Limb (tissue), 2 donors: ENCODE results near the gene SHMT1.
"Not testable (repeated sequence)": the region's sequence is repeated elsewhere in the genome, so short reads cannot be mapped to it uniquely, and the experiment has no call there.

Experiments
- DNase-seq, 2 donors: peaks; one replicate each; pipeline ENCODE4 v3.0.0-alpha.2; 2016; ENCODE audit errors: extremely low spot score in 2 of 2

Gene SHMT1

DNA sequence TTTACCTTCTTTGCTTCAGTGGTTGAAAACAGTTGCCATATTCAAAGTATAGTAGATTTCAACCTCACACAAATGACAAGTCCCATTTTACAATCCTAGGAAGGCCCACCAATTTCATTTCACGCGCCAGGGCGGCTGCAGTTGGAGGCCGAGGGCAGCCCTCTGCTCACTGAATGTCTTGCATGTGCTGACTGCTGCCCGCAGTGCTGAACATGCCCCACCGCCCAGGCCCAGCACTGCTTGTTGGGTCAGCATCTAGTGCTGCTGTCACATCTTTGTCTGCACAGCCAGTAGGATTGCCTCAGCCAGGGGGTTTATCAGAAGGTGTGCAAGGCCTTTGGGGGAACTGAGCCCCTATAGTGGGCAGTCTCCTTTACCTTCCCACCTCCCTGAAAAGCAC is 36.8 kb downstream of the SHMT1 start:
- no peak for DNase-seq

DNA sequence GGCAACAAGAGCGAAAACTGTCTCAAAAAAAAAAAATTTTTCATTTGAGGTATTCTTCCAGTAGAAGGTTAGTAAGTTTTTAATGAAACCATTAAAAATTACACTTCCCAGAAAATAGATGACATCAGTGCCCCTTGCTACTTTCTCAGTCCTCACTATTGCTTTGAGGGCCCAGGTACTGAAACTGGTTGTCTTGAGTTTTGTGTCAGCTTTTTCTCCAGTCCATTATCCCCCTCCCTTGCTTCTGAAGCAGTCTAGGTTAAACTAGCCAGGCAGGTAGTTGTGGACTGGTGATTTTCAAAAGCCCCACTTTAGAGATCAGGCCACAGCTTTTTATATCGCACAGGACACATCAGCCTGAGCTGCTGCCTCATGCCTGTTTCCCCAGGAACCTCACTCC is 37.3 kb downstream of the SHMT1 start:
- no peak for DNase-seq

DNA sequence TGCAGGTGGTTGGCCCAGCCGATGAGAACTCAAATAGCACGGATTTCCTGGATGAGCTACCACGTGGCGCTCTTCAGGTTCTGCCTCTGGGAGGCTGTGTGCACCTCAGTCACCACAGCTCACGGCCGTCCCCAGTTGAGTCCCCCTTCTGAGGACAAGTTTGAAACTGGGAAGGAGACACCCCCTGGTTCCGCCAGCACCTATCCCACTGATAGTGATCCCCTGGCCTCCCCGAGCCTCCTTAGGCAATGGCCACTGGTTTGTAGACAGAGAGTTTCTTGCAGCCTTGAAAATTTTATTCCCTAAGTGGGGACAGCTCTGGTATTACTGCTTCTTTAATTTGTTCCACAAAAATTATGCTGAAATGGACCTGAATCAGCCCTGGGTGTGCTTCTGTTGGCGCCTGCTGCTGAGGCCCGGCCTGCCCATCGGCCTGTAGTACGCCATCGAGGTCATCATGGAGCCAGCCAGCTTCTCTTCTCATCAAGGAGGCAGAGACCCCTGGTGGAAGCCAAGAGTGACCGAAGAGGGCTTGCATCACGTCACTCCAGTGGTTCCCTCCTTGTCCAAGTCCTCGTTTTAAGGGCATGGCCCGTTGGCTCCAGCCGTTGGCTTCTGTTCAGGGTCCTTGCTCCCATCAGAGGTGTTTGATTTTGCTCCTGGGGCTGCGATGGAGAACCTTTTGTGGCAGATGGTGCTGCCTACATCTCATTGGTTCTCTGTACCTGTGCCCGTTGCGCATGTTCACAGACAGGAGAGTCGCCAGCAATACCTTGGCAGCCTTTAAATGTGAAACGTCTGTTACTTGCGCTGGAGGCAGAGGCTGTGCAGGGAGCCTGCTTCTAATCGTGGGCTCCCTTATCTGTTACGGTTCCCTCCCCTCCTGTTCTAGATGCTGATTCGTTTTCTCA is 39.0 kb downstream of the SHMT1 start:
- no peak for DNase-seq

DNA sequence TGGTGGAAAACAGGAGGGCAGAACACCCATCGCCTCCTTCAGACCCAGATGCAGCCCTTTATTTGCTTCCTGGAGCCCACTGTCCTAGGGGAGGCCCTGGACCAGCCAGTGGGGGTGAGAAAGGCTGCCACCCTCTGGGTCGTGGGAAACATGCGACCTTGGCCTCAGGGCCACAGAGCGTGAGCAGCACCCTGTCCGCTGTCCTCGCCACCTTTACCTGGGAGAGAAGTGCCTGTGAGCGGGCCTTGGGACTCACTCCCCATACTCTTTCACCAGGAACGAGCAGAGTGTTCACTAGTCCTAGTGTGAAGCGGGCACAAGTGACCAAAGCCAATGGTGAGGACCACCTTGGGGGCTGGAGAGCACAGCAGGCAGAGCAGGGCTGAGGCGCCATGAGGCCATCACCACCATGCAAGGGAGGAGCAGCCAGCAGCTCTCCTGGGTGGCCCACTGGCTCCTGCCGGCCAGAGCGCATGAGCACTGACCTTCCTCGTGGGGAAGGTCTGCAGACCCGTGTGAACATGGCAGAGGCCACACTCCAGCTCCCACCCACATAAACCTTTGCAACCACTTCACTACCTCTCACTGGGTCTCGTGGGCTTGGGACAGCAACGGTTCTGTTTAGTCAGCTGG is 39.7 kb downstream of the SHMT1 start:
- no peak for DNase-seq

DNA sequence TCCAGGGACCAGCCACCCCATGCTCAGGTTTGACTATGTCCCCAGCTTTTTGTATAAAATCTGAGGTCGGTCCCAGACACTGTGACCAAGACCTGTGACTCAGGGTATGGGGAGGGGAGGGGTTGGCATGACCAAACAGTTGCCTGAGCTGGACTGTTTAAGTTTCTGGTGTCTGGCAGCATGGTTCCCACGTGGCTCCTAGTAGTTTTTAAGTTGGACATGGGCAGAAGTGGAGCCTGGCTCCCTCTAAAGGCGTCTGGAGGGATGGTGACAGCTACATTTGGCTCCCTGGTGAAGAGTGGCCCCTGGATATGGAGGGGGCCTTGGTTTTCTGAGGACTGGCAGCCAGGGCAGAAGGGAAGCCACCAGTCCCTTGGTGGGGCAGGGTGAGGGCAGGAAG is 40.3 kb downstream of the SHMT1 start:
- DNase-seq: no peak

DNA sequence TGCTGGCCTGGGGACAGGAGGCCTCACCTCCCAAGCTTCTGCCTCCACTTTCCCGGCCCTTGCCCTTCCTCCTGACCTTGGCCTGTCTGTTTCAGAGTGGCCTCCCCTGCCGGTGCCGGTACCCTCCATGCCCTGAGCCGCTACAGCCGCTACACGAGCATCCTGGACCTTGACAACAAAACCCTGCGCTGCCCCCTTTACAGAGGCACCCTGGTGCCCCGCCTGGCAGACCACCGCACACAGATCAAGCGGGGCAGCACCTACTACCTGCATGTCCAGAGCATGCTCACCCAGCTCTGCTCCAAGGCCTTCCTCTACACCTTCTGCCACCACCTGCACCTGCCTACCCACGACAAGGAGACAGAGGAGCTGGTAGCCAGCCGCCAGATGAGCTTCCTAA is 40.8 kb downstream of the SHMT1 start:
- no peak for DNase-seq

DNA sequence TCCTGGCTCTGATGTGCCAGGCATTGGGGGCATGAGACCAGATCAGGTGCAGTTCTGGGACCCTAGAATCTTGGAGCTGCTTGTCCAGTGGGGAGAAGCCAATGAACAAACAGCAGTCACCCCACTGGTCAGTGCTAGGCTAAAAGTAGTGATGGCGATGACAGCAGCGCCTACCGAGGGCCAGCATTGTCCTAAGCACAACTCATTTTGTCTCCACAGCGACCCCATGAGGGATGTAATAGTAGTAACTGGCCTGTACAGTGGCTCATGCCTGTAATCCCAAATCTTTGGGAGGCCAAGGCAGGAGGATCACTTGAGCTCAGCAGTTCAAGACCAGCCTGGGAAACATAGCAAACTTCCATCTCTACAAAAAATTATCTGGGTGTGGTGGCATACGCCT is 42.0 kb downstream of the SHMT1 start:
- no peak for DNase-seq

DNA sequence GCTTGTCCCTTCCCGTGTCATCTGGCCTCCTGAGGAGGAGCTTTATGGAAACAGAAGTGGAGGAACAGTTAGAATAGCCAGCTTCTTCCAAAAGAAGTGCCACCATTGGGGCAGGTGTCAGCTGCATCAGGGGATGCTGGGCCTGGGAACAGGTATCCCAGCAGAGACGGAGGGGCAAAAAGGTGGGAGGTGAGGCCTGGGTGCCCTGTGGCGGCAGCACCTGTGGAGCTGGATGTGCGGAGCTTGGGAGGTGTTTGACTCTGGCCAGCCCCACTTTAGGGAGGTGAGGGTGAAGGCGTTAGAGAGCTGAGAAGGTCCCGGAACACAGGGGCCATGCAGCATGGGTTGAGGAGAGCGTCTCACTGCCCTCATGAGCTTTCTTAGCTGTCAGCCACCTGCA is 43.0 kb downstream of the SHMT1 start:
- no peak for DNase-seq

DNA sequence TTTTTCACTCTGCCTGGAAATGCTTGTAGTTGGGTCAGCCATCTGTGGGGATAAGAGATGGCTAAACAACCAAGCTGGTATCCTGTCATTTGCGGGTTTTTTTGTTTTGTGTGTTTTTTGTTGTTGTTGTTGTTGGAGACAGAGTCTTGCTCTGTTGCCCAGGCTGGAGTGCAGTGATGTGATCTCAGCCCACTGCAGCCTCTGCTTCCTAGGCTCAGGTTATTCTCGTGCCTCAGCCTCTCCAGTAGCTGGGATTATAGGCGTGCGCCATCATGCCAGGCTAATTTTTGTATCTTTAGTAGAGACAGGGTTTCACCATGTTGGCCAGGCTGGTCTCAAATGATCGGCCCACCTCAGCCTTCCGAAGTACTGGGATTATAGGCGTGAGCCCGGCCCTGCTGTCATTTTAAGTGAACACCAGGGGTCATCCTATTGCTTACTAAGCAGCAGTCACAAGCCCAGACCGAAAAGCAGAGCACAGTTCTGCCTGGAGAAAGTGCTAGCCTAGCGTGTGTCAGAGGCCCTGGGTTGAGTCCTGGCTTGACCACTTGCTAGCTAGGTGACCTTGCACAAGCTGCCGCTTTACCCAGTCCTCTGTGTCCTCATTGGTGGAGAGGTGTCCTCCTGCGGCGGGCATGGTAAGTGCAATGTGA is 43.6 kb downstream of the SHMT1 start:
- peak; percentile 45 to 48 for DNase-seq

DNA sequence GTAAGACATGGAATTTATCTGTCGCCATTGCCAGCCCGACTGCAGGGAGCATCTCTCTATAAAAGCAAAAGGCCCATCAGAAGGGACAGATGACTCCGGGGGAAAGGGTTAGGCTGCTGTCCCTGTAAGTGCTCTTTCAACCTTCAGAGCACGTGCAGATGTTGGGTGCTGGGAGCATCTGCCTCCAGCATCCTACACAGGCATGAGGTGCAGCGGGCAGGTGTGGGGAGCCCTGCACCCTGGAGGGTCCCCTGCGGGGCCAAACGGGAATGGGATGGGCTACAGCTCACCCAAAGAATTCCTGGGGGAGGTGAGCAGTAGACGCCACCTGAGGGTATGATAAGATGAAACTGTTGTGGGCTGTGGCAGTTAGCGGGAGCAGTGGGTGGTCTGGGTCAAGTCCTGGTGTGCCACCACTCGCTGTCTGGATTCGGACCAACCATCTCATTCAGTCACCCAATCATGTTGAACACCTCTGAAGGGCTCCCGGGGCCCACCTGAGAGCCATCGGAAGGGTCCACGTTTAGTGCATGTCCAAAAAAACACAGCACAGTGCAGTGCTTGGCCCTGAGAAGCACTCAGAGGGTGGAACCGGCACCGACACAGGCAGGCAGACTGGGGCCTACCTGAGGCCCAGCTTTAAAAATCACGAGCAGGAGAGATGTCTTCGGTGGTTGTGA is 44.4 kb downstream of the SHMT1 start:
- DNase-seq: no peak

DNA sequence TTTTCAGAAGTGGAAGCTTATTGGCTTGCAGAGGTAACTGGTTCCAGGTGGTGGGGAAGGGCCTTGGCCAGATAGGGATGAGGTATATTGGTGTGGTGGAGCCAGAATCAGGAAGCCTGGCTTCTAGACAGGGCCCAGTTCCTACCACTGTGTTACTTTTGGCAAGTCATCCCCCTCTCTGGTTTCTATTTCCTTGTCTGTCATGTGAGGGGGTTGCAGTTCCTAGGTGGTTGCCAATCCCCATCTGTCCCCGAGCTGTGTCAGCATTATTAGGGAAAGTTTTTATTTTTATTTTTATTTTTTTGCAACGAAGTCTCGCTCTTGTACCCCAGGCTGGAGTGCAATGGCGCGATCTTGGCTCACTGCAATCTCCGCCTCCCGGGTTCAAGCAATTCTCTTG is 45.2 kb downstream of the SHMT1 start:
- DNase-seq: no peak

DNA sequence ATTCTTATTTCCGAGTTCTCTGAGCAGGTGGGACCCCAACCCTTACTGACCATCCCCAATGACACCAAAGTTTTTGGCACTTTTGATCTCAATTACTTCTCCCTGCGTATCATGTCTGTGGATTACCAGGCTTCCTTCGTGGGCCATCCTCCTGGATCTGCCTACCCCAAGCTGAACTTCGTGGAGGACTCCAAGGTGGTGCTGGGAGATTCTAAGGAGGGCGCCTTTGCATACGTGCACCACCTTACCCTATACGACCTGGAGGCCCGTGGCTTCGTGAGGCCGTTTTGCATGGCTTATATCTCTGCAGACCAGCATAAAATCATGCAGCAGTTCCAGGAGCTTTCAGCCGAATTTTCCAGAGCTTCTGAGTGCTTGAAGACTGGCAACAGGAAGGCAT is 47.4 kb downstream of the SHMT1 start:
- DNase-seq: no peak

DNA sequence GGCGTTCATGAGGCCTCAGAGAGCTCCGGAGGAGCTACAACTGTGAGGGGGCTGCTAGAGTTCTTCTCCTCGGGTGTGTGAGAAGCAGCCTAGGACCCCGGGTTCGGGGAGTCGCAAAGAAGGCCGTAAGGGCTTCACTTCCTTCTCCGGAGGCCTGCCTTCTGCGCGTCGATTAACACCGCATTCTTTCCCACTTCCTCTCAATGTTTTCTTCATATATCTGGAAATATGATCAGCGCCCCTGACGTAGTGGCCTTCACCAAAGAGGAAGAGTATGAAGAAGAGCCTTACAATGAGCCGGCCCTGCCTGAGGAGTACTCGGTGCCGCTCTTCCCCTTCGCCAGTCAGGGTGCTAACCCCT is 47.8 kb downstream of the SHMT1 start:
- no peak for DNase-seq

DNA sequence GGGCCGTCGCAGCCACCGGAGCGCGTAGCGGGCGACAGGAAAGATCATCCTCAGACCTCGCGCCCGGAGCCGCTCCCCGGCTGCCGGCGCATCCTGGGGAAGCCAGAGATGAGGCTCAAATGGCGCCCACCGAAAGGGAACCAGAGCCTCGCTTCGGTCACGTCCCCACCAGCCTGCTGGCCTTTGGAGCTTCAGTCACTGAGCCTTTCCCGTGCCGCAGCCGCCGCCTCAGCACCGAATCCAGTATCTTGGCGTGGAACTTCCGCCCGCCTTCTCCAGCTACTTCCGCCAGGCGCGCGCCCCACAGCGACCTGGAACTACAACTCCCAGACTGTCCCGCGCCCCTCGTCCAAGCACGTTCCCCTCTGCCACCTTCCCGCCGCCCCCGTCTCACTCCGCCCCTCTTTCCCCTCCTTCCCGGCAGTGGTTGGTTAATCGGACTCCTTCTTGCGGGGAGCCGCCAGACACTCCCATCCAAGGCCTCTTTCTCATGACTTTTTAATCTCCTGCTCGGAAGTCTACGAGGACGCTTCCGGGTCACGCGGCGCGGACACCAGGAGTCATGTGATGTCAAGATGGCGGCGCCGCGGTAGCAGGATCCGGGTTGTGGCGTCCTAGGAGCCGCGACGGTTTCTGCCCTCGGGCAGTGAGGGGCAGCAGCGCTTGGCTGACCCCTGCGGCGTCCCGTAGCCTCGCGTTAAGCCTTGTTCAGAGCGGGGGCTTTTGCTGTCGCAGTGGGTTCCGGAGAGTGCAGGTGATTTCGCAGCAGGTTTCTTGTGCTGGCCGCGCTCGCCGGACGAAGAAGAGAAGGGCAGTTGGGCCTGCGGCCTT is 48.4 kb downstream of the SHMT1 start, which contains the start of the genes SMCR8 and TOP3A:
SMCR8 (plus strand) TSS at position 563 of the 831 bp plus-strand sequence. CDS start 497 bp downstream, outside the sequence.
TOP3A (minus strand) TSS at position 264 of the 831 bp plus-strand sequence; CDS start at position 48, 216 bp downstream.
- peak; percentile 98 for DNase-seq

DNA sequence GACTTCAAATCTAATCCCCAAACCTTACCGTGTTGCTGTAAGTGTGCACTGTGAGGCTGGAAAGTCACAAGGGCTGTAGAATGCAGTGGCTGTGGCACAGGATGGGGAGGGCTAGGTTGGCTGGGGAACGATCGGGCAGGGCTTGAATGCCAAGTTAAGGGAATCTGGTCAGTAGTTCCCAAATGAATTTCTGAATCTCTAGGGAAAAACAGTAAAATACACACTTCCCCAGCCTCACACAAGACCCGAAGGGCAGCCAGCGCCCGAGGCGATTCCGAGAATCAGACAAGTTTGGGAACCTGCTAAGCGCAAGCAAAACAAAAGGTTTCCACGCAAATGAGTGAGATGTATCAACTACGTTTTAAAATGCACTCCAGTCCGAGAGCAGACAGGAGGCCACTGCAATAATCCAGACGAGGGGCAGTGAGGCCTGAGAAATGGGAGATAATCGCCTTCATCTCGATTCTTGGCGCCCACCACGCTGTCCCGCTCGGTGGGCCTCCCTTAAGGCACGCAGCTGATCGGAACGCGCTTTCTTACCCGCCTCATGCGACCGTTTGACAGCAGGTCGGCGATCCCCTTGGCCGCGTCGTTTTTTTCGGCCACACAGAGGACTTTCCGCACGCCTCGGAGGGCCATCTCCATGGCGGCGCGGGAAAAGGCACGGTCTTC is 49.2 kb downstream of the SHMT1 start:
- peak; percentile 4 to 40 for DNase-seq

DNA sequence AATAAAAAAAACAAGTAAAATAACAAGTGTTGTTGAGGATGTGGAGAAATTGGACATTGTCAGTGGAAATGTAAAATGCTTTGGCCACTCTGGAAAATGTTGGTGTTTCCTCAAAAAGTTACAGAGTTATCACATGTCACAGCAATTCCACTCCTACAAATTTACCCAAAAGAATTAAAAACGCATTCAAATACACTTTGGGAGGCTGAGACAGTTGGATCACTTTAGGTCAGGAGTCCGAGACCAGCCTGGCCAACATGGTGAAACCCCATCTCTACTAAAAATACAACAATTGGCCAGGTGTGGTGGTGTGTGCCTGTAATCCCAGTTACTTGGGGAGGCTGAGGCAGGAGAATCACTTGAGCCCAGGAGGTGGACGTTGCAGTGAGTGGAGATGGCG is 54.1 kb downstream of the SHMT1 start:
- no peak for DNase-seq

DNA sequence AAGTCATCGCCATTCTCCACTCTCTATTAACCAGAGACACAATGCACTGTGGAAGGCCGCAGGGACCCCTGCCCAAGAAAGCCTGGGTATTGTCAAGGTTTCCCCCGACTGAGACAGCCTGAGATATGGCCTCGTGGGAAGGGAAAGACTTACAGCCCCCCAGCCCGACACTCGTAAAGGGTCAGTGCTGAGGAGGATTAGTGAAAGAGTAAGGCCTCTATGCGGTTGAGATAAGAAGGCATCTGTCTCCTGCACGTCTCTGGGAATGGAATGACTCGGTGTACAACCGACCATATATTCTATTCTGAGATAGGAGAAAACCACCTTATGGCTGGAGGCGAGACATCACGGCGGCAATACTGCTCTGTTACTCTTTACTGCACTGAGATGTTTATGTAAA is 60.1 kb downstream of the SHMT1 start:
- not testable (repeated sequence) for DNase-seq

DNA sequence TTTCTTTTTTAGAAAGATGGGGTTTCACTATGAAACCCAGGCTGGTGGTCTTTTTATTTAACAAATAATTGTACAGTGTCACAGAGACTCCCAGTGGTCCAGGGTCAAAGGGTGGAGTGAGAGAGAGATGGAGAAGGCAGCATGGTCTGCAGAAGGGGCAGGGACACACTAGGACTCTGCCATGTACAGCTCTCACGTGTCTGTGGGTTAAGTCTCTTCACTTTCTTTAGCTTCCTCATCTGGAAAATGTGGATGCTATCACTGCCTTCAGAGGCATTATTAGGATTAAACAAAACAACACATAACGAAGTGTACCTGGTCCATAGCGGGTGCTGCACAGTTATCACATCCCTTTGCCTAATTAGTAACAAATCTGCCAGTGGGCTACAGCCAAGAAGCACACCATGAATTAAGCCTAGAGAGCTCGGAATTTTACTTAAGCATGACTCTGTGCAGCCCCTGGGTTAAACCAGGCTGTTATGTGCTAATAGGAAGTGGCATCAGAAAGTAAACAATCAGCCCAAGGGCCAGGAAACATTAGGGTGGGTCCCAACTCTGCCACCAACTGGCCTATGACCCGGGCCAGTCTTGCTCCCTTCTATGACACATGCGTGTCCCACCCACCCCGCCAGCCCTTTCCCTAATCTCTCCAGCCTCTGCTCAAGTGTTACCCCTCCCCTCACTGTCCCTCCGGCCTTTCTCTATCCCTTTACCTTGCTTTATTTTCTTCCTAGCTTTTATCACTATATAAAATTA is 62.4 kb downstream of the SHMT1 start:
- DNase-seq: no peak

DNA sequence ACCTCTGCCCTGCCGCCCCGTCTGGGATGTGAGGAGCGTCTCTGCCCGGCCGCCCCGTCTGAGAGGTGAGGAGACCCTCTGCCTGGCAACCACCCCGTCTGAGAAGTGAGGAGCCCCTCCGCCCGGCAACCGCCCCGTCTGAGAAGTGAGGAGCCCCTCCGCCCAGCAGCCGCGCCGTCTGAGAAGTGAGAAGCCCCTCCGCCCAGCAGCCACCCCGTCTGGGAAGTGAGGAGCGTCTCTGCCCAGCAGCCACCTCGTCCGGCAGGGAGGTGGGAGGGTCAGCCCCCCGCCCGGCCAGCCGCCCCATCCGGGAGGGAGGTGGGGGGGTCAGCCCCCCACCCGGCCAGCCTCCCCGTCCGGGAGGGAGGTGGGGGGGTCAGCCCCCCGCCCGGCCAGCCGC is 65.3 kb downstream of the SHMT1 start:
- DNase-seq: not testable (repeated sequence)
